NT2/D1 (cell line): ENCODE results near the gene NHSL1.

Experiments used
- DNase-seq: peaks from one replicate; pipeline ENCODE4 v3.0.0-alpha.2; 2011; ENCODE audit warnings: low read depth, low spot score
- H3K27me3 ChIP-seq: 2 replicates; pipeline ENCODE4 v1.6.0; 2011; ENCODE audit warnings: mild to moderate bottlenecking; ENCODE audit not compliant: insufficient read length, insufficient read depth
- H3K36me3 ChIP-seq: 2 replicates; pipeline ENCODE4 v1.6.1; 2011; ENCODE audit warnings: mild to moderate bottlenecking, low read length, mixed read lengths; ENCODE audit not compliant: insufficient read depth, insufficient read length
- H3K4me1 ChIP-seq: 2 replicates; pipeline ENCODE4 v1.5.1; 2011; ENCODE audit not compliant: insufficient read depth, insufficient read length
- H3K4me3 ChIP-seq: 2 replicates; pipeline ENCODE4 v1.5.1; 2011; ENCODE audit warnings: low read depth; ENCODE audit not compliant: insufficient read length
- H3K9ac ChIP-seq: 2 replicates; pipeline ENCODE4 v1.6.0; 2011; ENCODE audit warnings: low read depth; ENCODE audit not compliant: insufficient read length
- H3K9me3 ChIP-seq: 2 replicates; pipeline ENCODE4 v1.5.1; 2011; ENCODE audit warnings: mild to moderate bottlenecking, low read length; ENCODE audit not compliant: insufficient read depth
- SUZ12 ChIP-seq: IDR thresholded peaks from 2 replicates; pipeline ENCODE4 v1.6.1; 2011; ENCODE audit not compliant: insufficient read length, insufficient read depth; ENCODE audit errors: extremely low read depth
- YY1 ChIP-seq: IDR thresholded peaks from 2 replicates; pipeline ENCODE4 v1.6.1; 2011; ENCODE audit not compliant: insufficient read length, insufficient read depth
- ZNF274 ChIP-seq: IDR thresholded peaks from 2 replicates; pipeline ENCODE4 v1.6.1; 2011; ENCODE audit warnings: mild to moderate bottlenecking, low read depth, low read length

Gene NHSL1

DNA sequence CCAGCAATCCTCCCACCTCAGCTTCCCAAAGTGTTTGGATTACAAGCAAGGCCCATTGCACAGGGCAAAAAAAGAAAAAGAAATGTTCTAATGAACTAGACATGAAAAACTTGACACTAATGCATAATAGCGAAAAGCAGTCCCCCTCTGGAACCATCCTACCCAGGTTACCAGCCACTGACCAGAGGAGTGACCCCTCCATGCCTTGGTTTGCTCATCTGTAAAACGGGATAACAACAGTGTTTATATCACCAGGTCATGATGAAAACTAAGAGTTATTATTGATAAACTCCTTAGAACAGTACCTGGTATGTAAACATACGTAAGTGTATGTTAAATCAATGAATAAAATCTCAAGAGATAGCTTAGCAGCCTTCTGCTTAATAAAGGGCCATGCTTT, 3.3 kb upstream of the NHSL1 start:
- H3K9ac ChIP-seq, result no peak overlapping the region
- no peaks in the 10 kb centered on the region for H3K27me3 ChIP-seq
- H3K4me3 ChIP-seq, result no peak overlapping the region
- peaks cover 2% of the 10 kb centered on the region for H3K4me1 ChIP-seq
- TF ChIP-seq YY1 (no peak), SUZ12 (no peak), ZNF274 (no peak)
- no peaks in the 10 kb centered on the region for H3K9me3 ChIP-seq
- H3K36me3 ChIP-seq, result peaks cover 4% of the 10 kb centered on the region
- no peak for DNase-seq

DNA sequence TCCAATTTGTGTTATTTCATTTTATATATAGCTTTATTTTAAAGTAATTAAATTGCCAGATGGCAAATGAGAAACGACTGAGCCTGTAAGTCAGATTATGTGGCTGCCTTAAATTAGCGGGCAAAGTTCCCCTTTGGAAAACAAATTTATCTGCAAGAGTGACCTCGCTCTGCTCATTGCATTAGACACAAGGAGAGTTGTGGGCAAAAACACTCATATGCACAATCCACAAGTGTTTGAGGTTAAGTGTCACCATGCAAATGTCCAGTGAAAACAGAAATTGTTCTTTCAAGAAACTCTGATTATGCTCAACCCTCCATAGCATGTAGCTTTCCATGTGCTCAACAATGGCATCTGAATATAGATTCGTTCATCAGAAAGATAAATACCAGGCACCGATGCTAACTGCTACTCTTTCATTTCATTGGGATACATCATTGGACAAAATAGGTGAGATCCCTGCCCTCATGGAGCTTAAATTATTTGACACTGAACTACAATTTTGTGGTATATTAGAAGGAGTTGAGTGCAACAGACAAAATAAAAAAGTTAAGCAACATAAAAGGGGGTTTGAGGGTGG, 1.7 kb upstream of the NHSL1 start:
- H3K4me1 ChIP-seq, result peaks cover 2% of the 10 kb centered on the region
- 0 out of 2 replicates have a peak, but pooled peaks cover 3% of the 10 kb centered on the region for H3K9me3 ChIP-seq
- H3K9ac ChIP-seq, result no peak overlapping the region
- H3K27me3 ChIP-seq, result no peaks in the 10 kb centered on the region
- DNase-seq, result no peak
- TF ChIP-seq SUZ12, result no peak
- no peak for TF ChIP-seq YY1
- TF ChIP-seq ZNF274, result no peak
- H3K36me3 ChIP-seq, result peaks cover 7% of the 10 kb centered on the region
- H3K4me3 ChIP-seq, result no peak overlapping the region

DNA sequence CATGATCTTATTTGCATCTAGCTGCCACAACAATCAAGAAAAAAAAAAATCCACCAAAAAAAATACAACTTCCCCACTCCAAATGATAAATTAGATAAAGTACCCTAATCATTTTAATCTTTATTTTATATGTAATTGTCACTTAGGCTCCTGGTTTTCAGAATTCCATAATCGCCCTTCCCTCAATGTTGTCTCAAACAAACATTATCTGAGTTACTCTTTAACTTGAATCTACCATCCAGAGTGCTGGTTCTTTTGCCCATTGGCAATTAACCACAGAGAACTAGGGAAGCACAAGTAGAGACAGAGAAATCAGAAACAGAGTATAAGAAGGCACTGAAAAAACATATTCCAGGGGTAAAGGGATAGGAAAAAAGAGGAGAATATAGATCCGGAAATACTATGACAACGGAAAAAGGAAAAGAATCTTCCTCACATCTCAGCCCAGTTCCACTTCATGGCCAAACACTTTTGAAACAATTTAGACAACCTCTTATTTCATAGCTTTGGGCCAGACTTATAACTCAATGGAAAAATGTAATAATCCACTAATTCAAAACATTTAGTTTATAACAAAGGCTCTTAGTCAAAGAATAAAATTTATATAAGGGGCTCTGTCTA, 861 bp upstream of the NHSL1 start:
- H3K9ac ChIP-seq, result no peak overlapping the region
- no peaks in the 10 kb centered on the region for H3K27me3 ChIP-seq
- H3K4me1 ChIP-seq, result peaks cover 2% of the 10 kb centered on the region
- no peak overlapping the region for H3K4me3 ChIP-seq
- H3K36me3 ChIP-seq, result peaks cover 12% of the 10 kb centered on the region
- 0 out of 2 replicates have a peak, but pooled peaks cover 4% of the 10 kb centered on the region for H3K9me3 ChIP-seq
- TF ChIP-seq YY1, result no peak
- TF ChIP-seq SUZ12, result no peak
- no peak for TF ChIP-seq ZNF274
- DNase-seq, result no peak

DNA sequence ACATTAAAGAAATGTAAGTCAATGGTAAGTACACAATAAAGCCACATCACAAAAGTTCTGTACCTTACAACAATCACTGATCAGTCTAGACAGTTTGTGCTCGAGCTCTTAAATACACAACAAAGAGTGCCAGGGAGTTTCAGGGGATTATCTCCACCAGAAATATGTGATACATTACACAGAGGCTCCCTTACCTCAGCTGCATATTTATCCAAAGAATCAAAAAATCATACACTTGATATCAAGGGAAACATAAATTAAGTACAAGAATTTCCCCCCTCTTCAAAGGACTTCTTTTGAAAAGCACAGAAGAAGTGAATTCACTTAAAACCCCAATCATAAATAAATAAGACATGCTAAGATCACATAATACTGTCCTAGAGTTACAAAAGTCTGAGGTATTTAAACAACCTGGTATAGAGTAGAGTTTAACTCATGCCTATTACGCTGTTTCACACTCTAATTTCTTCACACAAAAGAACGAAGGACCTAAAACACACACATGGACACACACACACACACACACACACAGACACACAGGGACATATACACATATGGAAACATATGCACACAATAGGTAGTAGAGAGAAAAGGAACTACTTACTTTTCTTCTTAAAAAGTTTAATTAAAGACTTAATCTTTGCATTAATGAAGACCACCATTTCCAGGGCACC, 528 bp downstream of the NHSL1 start:
- no peak overlapping the region for H3K4me3 ChIP-seq
- H3K27me3 ChIP-seq, result no peaks in the 10 kb centered on the region
- peaks cover 13% of the 10 kb centered on the region for H3K36me3 ChIP-seq
- 0 out of 2 replicates have a peak, but pooled peaks cover 4% of the 10 kb centered on the region for H3K9me3 ChIP-seq
- no peak for TF ChIP-seq SUZ12
- H3K9ac ChIP-seq, result no peak overlapping the region
- peaks cover 2% of the 10 kb centered on the region for H3K4me1 ChIP-seq
- DNase-seq, result no peak

DNA sequence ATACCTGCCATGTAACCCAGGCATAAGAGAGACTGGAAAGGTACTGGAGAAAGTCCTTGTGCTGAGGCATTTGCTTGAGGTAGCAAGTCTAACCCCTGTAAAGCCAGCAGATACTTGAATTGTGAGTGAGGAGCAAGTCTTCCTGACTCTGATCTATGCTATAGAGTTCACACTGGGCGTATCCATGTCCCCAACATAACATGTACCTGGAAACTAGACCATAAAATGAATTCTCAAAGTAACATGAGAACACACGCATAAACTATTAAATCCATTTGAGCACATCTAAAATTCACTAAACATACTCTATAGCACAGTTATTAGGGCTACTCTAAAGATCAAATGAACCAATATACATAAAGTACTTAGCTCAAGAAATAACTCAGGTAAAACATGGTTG, 2.0 kb downstream of the NHSL1 start:
- H3K4me1 ChIP-seq, result peaks cover 2% of the 10 kb centered on the region
- no peaks in the 10 kb centered on the region for H3K27me3 ChIP-seq
- peaks cover 13% of the 10 kb centered on the region for H3K36me3 ChIP-seq
- no peak for DNase-seq
- H3K4me3 ChIP-seq, result no peak overlapping the region
- no peak overlapping the region for H3K9ac ChIP-seq
- no peak for TF ChIP-seq SUZ12
- TF ChIP-seq ZNF274, result no peak
- TF ChIP-seq YY1, result no peak
- 0 out of 2 replicates have a peak, but pooled peaks cover 4% of the 10 kb centered on the region for H3K9me3 ChIP-seq

DNA sequence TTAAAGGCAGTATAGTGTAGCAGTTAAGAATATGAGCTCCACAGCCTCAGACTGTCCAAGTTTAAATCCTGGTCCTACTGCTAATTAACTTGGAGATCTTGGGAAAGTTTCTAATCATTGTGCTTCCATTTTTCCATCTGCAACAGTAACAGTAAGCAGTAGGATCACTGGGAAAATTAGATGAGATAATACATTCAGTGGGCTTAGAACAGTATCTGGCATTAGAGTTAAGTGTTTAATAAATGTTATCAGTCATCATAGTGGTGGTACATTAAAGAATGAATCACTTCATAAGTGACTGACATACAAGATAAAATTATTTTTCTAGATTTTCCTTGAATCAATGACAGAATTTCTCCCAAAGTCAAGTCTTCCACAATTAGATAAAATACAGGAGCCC, 5.0 kb downstream of the NHSL1 start:
- Histone ChIP-seq H3K4me1 (no peaks in the 10 kb centered on the region), H3K4me3 (no peak overlapping the region), H3K9me3 (0 out of 2 replicates have a peak, but pooled peaks cover 4% of the 10 kb centered on the region), H3K36me3 (peaks cover 9% of the 10 kb centered on the region), H3K27me3 (no peaks in the 10 kb centered on the region), H3K9ac (no peak overlapping the region)
- DNase-seq, result no peak
- TF ChIP-seq ZNF274, result no peak
- TF ChIP-seq YY1, result no peak
- TF ChIP-seq SUZ12, result no peak

DNA sequence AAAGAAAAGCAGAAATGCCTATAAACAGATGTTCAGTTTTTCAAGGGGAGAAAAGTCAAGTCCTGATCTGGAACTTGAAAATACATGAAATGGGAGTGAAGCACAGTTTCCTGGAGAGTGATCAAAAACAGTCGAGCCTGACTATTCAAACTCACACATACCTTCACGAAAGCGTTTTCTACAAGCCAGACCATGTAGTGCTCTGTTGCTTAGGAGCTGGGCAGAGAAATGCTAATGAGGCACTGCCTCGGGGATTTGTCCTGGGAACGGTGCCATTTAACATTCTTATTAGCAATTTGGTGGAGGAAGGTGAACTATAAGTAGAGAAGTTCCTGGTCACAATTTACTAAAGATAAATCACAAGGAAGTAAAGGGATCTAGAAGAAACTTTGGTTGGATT, 5.9 kb downstream of the NHSL1 start:
- TF ChIP-seq SUZ12, result no peak
- no peak for TF ChIP-seq ZNF274
- TF ChIP-seq YY1, result no peak
- 0 out of 2 replicates have a peak, but pooled peaks cover 4% of the 10 kb centered on the region for H3K9me3 ChIP-seq
- H3K9ac ChIP-seq, result no peak overlapping the region
- H3K27me3 ChIP-seq, result no peaks in the 10 kb centered on the region
- H3K36me3 ChIP-seq, result peaks cover 14% of the 10 kb centered on the region
- DNase-seq, result no peak
- H3K4me1 ChIP-seq, result no peaks in the 10 kb centered on the region
- H3K4me3 ChIP-seq, result no peak overlapping the region
